Adrenal gland (tissue), 12 donors: ENCODE measurements around the gene ABCA13. TPM values are rescaled to one million over a fixed set of nuclear protein-coding genes. Genes with fewer than 3 reads are reported as not detected.
A peak's percentile ranks its signal among the peaks of the same experiment; 100 is the strongest.

Experiments used
- DNase-seq, 7 donors: peaks; one replicate each; pipeline ENCODE4 v3.0.0-alpha.2; 2019 to 2020
- H3K27ac ChIP-seq, 5 donors: fragments of 200-600 bp; sonication (generic) in 4 of 5; 1 replicate in 3 of 5; 2 replicates in 2 of 5; pipeline versions ENCODE4 v1.5.1 to v1.8.0; 2016 to 2020; ENCODE audit warnings: mild to moderate bottlenecking in 1 of 5
- H3K27me3 ChIP-seq: fragments of 200-600 bp; 2 replicates; pipeline ENCODE4 v1.8.0; 2021
- H3K36me3 ChIP-seq, 2 donors: fragments of 200-600 bp; replicated peaks in 1 of 2; 1 replicate in 1 of 2; 2 replicates in 1 of 2; pipeline versions ENCODE4 v1.5.1 to v1.8.0; 2018 to 2022
- H3K4me1 ChIP-seq, 2 donors: fragments of 200-600 bp; replicated peaks in 1 of 2; 1 replicate in 1 of 2; 2 replicates in 1 of 2; pipeline versions ENCODE4 v1.5.1 to v1.8.0; 2018 to 2021
- H3K4me3 ChIP-seq, 4 donors: fragments of 200-600 bp; sonication (generic) in 3 of 4; one replicate each; pipeline ENCODE4 v1.5.1; 2016 to 2018
- H3K9me3 ChIP-seq, 3 donors: fragments of 200-600 bp; sonication (generic) in 1 of 3; replicated peaks in 1 of 3; 1 replicate in 2 of 3; 2 replicates in 1 of 3; pipeline versions ENCODE4 v1.5.1 to v1.8.0; 2016 to 2021
- POLR2A ChIP-seq, 2 donors: fragments of 450-650 bp; IDR thresholded peaks; one replicate each; pipeline ENCODE4 v1.6.1; 2017; ENCODE audit warnings: antibody characterized with exemption in 2 of 2, mild to moderate bottlenecking in 2 of 2, moderate library complexity in 1 of 2
- WGBS, 4 donors: extraction: QIAGEN DNeasy Blood & Tissue Kit in 2 of 4; methylation state at CpG; one replicate each; pipeline versions ENCODE4 v1.1.5 to v1.1.7; 2013 to 2017; 5-methylcytosine and 5-hydroxymethylcytosine counted together
- intact Hi-C, 2 donors: fragments of 100-400 bp; cut with DNase I; formaldehyde crosslinking; loops; one replicate each; pipeline versions ENCODE4 v1.14.1 to v1.15.0; 2022 to 2023
- polyA plus RNA-seq, 3 donors: library from polyadenylated mRNA; stranded (reverse); fragments of 200-250 nt in 2 of 3; fragments of 350-450 nt in 1 of 3; fragmentation: Illumina TruSeq in 1 of 3; extraction: RNeasy Lipid Tissue Mini Kit (QIAGEN cat#74804) in 1 of 3; gene quantifications; one replicate each; pipeline ENCODE4 v1.2.3, GENCODE V29; 2013 to 2014
- total RNA-seq, 9 donors: library from RNA; depleted of rRNA in 4 of 9; stranded (reverse); fragments of >200 nt in 4 of 9; fragments of 120-200 nt in 1 of 9; fragmentation: NEBNext Ultra II Directional in 1 of 9; extraction: Animal tissue kit (Norgen Biotek cat#: 25700) in 1 of 9; gene quantifications; one replicate each; pipeline versions ENCODE4 v1.1.0 to v1.2.4, GENCODE V29; 2013 to 2023
- TF ChIP-seq, protein P1 (sequence below), 6 experiments: fragments of 450-650 bp in 4 of 6; fragments of 200-600 bp in 2 of 6; sonication (generic) in 1 of 6; IDR thresholded peaks; 1 replicate in 5 of 6; 2 replicates in 1 of 6; pipeline versions ENCODE4 v1.5.1 to v1.8.0; 2016 to 2021; ENCODE audit warnings: antibody characterized with exemption in 6 of 6, mild to moderate bottlenecking in 2 of 6, moderate library complexity in 1 of 6
- donor health status: healthy with polysubstance abuse.
- donor health status: Bipolar disorder and iron deficiency.
- donor health status: DM: yes; HTN: yes; CAD: no.
- donor health status: DM: no; HTN: no; CAD: no.
- donor health status: DM: no; HTN: no; CAD: no.
- donor health status: DM: yes; HTN: yes; CAD: no.

ABCA13 gene
- total and polyA plus RNA-seq, 12 donors: 0.03 to 0.94 (median 0.09) TPM; not detected in 4

DNA sequence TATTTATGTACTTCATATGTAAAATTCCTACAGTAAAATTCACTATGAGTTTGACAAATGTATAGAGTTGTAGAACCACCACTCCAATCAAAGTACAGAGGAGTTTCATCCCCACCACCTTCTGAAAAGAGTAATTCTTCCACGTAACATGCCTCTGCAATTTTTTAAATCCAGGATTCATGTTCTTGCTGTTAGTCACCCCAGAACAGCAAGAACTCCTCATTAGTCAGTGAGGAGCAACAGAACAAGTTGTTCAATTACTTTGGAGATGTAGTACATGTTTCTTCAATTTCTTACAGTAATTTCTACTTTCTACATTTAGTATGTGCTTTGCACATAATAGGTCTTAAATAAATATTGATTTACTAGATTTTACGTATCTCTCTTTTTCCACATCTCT, 248.1 kb downstream of the ABCA13 start:
- 19 to 82% (median 61%) methylated on average over 2 of the region's 2 CpGs for WGBS, 4 donors
- intact Hi-C loops: no loop called here
- Histone ChIP-seq H3K4me3 (no peak overlapping the region), H3K27me3 (no peaks in the 10 kb centered on the region), H3K9me3 (no peaks in the 10 kb centered on the region), H3K36me3 (no peaks in the 10 kb centered on the region), H3K4me1 (no peaks in the 10 kb centered on the region), H3K27ac (no peak overlapping the region)
- TF ChIP-seq, protein P1, sequence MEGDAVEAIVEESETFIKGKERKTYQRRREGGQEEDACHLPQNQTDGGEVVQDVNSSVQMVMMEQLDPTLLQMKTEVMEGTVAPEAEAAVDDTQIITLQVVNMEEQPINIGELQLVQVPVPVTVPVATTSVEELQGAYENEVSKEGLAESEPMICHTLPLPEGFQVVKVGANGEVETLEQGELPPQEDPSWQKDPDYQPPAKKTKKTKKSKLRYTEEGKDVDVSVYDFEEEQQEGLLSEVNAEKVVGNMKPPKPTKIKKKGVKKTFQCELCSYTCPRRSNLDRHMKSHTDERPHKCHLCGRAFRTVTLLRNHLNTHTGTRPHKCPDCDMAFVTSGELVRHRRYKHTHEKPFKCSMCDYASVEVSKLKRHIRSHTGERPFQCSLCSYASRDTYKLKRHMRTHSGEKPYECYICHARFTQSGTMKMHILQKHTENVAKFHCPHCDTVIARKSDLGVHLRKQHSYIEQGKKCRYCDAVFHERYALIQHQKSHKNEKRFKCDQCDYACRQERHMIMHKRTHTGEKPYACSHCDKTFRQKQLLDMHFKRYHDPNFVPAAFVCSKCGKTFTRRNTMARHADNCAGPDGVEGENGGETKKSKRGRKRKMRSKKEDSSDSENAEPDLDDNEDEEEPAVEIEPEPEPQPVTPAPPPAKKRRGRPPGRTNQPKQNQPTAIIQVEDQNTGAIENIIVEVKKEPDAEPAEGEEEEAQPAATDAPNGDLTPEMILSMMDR (IDR thresholded peaks at IDR 0.05): no peak
- TF ChIP-seq POLR2A (IDR thresholded peaks at IDR 0.05): no peak
- no peak for DNase-seq

DNA sequence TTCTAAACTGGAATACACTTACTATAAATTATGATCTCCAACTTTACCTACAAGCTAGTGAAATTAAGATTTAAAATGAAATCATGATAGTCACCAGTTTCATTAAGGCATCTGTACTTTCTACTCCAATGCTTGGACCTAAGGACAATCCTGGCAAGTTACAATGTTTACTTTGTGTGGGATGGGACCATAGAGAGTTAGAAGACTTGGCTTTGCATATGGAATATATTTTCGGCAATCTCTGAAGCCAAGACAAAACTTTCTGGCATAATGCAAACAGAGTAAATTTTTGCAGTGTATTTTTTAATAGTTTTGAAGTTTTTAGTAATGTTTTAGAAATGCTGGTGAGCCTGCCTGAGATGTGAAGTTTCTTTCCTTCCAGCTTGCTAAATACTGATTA, 248.9 kb downstream of the ABCA13 start:
- H3K27me3 ChIP-seq: no peaks in the 10 kb centered on the region
- H3K4me1 ChIP-seq: no peaks in the 10 kb centered on the region
- no peak for DNase-seq
- H3K4me3 ChIP-seq: no peak overlapping the region
- no peak overlapping the region for H3K27ac ChIP-seq
- no peak for TF ChIP-seq POLR2A (IDR thresholded peaks at IDR 0.05)
- TF ChIP-seq, protein P1 (IDR thresholded peaks at IDR 0.05): no peak
- no peaks in the 10 kb centered on the region for H3K36me3 ChIP-seq
- 52 to 67% (median 54%) methylated on average over 1 of the region's 1 CpG for WGBS, 4 donors
- no peaks in the 10 kb centered on the region for H3K9me3 ChIP-seq
- intact Hi-C loops: no loop called here

DNA sequence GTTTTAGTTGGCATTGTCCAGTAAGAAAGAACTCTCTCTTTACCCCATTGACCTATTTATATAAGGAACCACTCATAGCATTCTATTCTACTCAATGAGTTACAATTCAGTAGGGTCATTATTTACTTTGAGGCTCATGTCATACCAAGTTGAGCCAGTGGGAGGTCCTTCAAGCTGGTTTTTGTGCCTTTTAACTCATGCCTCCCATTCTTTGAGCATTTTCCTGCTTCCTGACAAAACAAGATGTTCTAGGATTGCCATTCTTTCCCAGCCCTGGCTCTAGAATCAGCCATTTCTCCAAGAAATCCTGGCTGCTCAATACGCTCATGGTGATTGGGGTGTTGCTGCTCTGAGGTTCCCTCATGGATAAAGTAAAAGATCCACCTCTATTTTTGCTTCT, 250.1 kb downstream of the ABCA13 start:
- WGBS, 4 donors: 86 to 100% (median 92%) methylated on average over 1 of the region's 1 CpG
- DNase-seq: no peak
- H3K36me3 ChIP-seq: no peaks in the 10 kb centered on the region
- no peak for TF ChIP-seq POLR2A (IDR thresholded peaks at IDR 0.05)
- TF ChIP-seq, protein P1 (IDR thresholded peaks at IDR 0.05): no peak
- no peaks in the 10 kb centered on the region for H3K9me3 ChIP-seq
- intact Hi-C loops: no loop called here
- H3K27me3 ChIP-seq: no peaks in the 10 kb centered on the region
- no peak overlapping the region for H3K4me3 ChIP-seq
- H3K27ac ChIP-seq: no peak overlapping the region
- no peaks in the 10 kb centered on the region for H3K4me1 ChIP-seq

DNA sequence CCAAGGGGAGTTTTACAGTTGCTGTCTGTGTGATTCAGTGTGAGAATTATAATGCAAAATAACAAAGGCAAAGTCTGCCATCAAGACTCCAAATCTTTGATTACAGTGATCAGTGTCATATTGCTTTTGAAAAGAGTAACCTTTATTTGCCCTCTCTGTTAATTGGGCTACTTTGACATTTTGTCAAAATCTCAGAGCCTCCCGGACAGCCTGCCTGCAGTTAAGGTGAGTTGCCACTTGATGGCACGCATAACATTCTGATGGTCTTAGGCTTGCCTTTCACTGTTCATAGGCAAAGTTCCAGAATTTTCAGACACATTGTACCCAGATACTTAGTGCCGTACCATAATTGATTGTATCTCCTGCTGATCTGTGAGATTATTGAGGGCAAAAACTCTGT, 253.5 kb downstream of the ABCA13 start:
- no peaks in the 10 kb centered on the region for H3K36me3 ChIP-seq
- no peak for DNase-seq
- H3K27me3 ChIP-seq: no peaks in the 10 kb centered on the region
- H3K4me1 ChIP-seq: no peaks in the 10 kb centered on the region
- no peaks in the 10 kb centered on the region for H3K9me3 ChIP-seq
- no peak overlapping the region for H3K27ac ChIP-seq
- intact Hi-C loops: no loop called here
- TF ChIP-seq, protein P1 (IDR thresholded peaks at IDR 0.05): peak in 4 of 6 experiments; percentile 13 to 38 (median 26)
- TF ChIP-seq POLR2A (IDR thresholded peaks at IDR 0.05): no peak
- H3K4me3 ChIP-seq: no peak overlapping the region
- WGBS, 4 donors: 26 to 54% (median 42%) methylated on average over 3 of the region's 3 CpGs
